GM20000 (cell line): ENCODE data around the gene COX6B2.
A peak's percentile ranks its signal among the peaks of the same experiment; 100 is the strongest.
"Not testable (repeated sequence)": the region's sequence is repeated elsewhere in the genome, so short reads cannot be mapped to it uniquely, and the experiment has no call there.

ENCODE experiments used
- DNase-seq: peaks from one replicate; pipeline ENCODE4 v3.0.0; 2012; ENCODE audit warnings: low spot score
- TF ChIP-seq, protein P1 (sequence below): IDR thresholded peaks from 2 replicates; pipeline ENCODE4 v1.5.1; 2012; ENCODE audit warnings: mild to moderate bottlenecking, control low read depth; ENCODE audit errors: extremely low read depth, missing control alignments

Gene COX6B2, protein sequence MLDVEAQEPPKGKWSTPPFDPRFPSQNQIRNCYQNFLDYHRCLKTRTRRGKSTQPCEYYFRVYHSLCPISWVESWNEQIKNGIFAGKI

DNA sequence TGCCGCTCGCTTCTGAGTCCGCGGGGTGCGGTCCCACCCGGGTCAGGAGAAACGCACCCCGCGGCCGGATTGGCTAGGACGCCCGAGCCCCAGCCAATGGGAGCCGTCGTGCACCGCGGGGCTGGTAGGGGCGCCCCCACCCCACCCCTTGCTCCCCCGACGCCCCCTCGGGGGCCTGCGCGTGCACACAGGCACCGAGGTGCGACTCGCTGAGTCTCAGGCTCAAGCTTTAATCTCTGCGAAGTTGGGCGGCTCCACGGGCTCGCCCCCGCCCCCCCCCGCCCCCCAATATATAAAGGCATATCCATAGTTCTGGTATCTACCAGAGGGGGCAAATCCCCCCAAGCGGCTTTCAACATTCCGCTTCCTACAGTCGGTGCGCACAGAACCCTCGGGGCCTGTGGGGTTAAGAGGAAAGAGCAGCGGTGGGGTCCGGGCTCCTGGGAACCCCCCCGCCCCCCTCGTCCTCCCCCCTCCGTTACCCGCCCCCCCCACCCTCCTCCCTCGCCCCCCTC is at the start of gene COX6B2:
COX6B2 (minus strand) TSS at position 22 of the 515 bp plus-strand sequence. CDS start 198 bp downstream, outside the sequence.
- TF ChIP-seq, protein P1, sequence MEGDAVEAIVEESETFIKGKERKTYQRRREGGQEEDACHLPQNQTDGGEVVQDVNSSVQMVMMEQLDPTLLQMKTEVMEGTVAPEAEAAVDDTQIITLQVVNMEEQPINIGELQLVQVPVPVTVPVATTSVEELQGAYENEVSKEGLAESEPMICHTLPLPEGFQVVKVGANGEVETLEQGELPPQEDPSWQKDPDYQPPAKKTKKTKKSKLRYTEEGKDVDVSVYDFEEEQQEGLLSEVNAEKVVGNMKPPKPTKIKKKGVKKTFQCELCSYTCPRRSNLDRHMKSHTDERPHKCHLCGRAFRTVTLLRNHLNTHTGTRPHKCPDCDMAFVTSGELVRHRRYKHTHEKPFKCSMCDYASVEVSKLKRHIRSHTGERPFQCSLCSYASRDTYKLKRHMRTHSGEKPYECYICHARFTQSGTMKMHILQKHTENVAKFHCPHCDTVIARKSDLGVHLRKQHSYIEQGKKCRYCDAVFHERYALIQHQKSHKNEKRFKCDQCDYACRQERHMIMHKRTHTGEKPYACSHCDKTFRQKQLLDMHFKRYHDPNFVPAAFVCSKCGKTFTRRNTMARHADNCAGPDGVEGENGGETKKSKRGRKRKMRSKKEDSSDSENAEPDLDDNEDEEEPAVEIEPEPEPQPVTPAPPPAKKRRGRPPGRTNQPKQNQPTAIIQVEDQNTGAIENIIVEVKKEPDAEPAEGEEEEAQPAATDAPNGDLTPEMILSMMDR, result no peak

DNA sequence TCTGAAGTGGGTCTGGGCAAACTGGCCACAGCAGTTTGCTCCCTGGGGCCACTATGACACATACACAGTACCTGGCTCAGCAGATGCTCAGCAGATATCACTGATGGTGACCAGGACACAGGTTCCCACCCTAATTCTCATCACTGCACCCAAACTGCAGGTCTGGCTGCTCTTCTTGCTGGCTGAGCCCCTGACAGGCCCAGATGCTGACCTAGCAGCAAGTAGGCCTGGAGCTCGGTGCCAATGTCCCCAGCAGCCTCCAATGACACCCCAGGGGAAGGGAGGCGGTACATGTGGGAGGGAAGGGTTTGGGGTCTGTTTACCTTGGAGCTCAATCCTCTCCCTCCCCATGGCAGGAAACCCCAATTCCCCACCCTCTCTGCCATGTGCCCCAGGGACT is 48.0 kb upstream of the COX6B2 start:
- no peak for DNase-seq
- TF ChIP-seq, protein P1, result no peak

More for the DNA sequence above, at the start of gene COX6B2:
- DNase-seq, result no peak

DNA sequence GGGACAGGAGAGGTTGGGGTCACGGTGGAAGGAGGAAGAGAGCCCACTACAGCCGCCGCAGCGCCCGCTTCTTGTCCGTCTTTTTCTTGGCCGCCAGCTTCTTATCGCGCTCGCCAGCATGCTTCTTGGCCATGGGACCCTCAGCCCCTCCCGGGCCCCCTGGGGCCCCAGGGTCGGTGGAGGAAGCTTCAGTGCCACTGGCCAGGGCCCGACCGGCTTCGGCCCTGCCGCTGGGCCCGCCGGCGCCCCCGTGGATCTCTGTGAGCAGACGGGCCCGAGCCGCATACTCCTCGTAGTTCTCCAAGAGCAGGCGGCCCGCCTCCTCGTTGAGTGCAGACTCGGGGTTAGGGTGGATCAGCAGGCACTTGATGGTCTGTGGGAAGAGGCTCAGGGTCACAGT is 46.9 kb upstream of the COX6B2 start:
- DNase-seq, result not testable (repeated sequence)

DNA sequence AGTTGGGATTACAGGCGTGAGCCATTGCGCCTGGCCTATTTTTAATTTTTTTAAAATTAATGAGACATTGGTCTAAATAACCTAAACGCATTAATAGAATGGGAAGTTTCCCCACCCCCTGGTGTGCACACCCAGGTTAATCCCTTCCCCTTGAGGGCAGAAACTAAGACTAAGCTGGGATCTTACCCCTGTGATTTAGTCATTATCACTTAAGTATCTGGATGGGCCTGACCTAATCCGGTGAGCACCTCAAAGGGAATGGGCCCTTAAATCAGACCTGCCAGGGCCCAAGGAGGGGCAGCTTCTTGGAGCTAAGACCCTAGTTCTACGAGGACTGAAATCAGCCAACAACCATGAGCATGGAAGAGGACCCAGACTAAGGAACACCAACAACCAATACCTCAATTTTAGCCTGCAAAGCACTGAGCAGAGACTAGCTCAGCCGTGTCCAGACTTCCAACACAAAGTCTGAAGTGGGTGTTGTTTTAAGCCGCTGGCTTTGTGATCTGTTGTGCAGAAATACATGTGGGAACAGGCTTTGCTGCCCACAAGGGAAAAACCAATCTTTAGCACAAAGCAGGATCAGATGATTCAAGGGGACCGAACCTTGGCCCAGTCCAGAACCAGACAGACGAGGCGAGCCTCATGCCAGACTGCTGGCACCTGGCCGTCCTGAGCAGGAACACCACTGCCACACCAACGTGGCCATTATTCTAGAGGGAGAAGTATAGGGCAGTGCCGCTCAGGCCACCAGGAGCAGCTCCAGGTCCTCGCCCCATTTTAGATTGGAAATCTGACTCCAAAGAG is 46.0 kb upstream of the COX6B2 start:
- TF ChIP-seq, protein P1, result no peak
- no peak for DNase-seq

DNA sequence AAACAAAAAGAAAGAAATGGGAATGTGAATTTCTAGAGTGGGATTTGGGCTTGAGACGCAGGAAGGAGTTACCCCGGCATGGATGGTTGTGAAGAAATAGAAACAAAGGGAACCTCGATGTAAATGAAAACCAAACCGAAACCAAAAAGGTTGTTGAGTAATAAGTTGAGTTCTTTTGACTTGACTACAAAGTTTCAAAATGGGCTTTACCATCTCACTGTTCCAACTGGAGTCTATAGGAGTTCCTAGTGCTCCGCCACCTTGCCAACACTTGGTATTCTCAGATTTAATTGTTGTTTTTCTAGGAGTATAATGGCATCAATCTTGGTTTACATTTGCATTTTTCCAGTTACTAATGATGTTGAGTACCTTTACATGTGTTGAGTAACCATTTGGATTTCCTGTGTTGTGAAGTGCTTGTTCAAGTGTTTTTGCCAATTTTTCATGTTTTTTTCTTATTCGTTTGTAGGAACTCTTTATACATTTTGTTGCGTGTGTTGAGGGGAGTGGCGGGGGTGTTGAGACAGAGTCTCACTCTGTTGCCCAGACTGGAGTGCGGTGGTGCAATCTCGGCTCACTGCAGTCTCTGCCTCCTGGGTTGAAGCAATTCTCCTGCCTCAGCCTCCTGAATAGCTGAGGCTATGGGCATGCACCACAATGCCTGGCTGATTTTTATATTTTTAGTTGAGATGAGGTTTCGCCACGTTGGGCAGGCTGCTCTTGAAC is 43.8 kb upstream of the COX6B2 start:
- TF ChIP-seq, protein P1, result no peak
- peak; percentile 74 for DNase-seq

DNA sequence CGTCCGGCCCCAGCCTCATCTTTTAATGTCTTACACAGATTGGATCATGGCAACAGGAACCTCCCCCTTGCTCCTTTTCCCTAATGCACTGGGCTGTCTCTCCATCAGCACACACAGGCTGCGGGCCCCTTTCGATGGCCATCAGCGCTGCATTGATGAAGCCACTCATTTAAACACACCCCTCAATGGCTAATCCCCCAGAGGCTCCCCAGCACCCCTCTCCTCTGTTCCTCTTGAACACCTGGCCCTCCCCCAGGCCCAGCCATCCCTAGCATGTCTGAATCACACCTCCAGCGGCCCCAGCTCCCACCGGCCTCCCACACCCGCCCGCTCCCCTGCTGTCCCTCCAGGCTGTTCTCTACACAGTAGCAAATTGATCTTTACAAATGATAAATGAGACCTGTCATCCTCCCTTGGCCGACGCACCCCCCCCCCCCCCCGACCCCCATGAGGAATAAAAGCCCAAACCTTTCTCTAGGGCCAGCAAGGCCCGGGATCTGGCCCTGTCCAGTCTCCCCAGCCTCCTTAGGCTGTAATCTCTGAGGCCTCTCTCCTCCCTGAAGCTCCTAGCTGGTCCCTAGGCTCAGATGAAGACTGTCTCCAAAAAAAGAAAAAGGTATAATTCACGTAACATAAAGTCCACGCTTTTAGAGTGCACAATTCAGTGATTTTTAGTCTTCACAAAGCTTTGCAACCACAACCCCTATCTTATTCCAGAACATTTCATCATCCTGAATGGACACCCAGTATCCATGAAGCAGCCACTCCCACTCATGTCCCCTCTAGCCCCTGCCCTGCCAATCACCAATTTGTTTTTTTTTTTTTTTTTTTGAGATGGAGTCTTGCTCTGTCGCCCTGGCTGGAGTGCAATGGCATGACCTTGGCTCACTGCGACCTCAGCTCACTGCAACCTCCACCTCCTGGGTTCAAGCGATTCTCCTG is 38.6 kb upstream of the COX6B2 start:
- TF ChIP-seq, protein P1, result no peak
- no peak for DNase-seq
